Progenitor cell of endocrine pancreas (in vitro differentiated cells): Measurements from ENCODE around the gene CTNNA3. TPM values are rescaled to one million over a fixed set of nuclear protein-coding genes. Genes with fewer than 3 reads are reported as not detected.

ENCODE experiments used
- DNase-seq: peaks from one replicate; pipeline ENCODE4 v3.0.0; 2021; ENCODE audit warnings: low spot score; ENCODE audit not compliant: unreplicated experiment
- H3K27ac Mint-ChIP-seq: 2 replicates; pipeline ENCODE4 v1.8.0; 2021; ENCODE audit warnings: mild to moderate bottlenecking, moderate library complexity, mixed read lengths
- H3K27me3 Mint-ChIP-seq: 2 replicates; pipeline ENCODE4 v1.8.0; 2021; ENCODE audit warnings: mixed read lengths
- H3K36me3 Mint-ChIP-seq: 2 replicates; pipeline ENCODE4 v1.8.0; 2022; ENCODE audit warnings: mixed read lengths; ENCODE audit not compliant: insufficient read depth
- H3K4me1 Mint-ChIP-seq: 2 replicates; pipeline ENCODE4 v1.8.0; 2021; ENCODE audit warnings: low read depth, mixed read lengths
- H3K4me3 Mint-ChIP-seq: 2 replicates; pipeline ENCODE4 v1.8.0; 2021; ENCODE audit warnings: low read depth, mild to moderate bottlenecking, moderate library complexity, mixed read lengths
- H3K9me3 Mint-ChIP-seq: 2 replicates; pipeline ENCODE4 v1.8.0; 2021; ENCODE audit warnings: low read depth, mixed read lengths
- total RNA-seq: library from RNA; stranded (reverse); gene quantifications from 2 replicates; pipeline ENCODE4 v1.2.1, GENCODE V29; 2021
- TF ChIP-seq, protein P1 (sequence below): fragments of 200-600 bp; sonication (generic); IDR thresholded peaks from one replicate; pipeline ENCODE4 v1.5.0; 2021; ENCODE audit warnings: antibody characterized with exemption, mild to moderate bottlenecking; ENCODE audit not compliant: unreplicated experiment

The CTNNA3 gene
- total RNA-seq, 1 donor from 2014 or later: 1.7 TPM

DNA sequence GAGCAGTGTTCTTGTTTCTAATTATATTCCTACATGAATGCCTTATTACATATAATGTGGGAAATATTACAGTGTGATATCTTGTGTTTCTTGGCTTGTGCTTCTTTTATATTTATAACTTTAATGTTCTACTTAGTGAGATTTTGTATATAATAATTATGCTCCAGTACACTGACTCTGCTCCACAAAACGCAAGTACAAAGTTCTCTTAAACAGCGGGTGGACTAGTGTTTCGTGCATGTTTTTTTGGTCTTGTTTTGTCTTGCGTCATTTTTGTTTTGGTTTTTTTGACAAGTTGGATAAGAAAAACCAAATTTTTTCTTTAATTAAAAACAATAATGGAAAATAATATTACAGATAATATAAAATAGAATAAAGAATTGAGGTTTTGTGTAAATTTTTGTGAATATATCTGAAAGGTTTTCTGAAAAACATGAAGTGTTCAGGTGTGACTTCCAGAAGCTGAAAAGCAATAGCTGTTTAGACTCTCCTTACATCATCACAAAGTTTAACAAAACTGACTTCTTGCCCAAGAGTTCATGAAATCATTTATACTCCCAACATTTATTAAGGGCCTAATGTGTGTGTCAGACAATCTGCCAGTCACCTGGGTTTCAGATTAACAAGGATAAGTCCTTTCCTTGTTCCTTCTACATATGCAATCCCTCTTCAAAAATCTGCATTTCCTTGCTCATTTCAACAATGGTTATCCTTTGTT lies 438.4 kb downstream of the CTNNA3 start:
- Mint-ChIP-seq H3K9me3 (no peaks in the 10 kb centered on the region), H3K4me3 (no peak overlapping the region), H3K27ac (no peak overlapping the region), H3K36me3 (no peaks in the 10 kb centered on the region), H3K4me1 (peaks cover 17% of the 10 kb centered on the region), H3K27me3 (no peaks in the 10 kb centered on the region)
- TF ChIP-seq, protein P1, sequence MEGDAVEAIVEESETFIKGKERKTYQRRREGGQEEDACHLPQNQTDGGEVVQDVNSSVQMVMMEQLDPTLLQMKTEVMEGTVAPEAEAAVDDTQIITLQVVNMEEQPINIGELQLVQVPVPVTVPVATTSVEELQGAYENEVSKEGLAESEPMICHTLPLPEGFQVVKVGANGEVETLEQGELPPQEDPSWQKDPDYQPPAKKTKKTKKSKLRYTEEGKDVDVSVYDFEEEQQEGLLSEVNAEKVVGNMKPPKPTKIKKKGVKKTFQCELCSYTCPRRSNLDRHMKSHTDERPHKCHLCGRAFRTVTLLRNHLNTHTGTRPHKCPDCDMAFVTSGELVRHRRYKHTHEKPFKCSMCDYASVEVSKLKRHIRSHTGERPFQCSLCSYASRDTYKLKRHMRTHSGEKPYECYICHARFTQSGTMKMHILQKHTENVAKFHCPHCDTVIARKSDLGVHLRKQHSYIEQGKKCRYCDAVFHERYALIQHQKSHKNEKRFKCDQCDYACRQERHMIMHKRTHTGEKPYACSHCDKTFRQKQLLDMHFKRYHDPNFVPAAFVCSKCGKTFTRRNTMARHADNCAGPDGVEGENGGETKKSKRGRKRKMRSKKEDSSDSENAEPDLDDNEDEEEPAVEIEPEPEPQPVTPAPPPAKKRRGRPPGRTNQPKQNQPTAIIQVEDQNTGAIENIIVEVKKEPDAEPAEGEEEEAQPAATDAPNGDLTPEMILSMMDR: no peak
- no peak for DNase-seq

DNA sequence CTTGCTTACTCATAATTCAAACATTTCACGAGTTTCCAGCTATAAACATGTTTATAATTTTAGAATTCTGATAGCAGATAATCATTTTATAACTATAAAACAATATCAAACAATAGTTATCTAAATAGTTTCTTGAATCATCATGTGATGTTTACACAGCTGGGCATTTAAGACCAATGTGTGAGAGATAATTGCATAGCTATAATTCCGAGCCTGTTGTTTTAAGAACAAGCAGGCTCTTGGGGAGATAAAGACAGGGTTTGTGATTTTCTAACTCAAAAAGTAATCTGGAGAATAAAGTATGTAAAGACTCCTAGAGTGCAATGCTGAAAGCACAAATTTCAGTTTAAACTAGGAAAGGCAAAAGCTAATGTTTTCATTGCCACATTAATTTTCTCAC lies 439.0 kb downstream of the CTNNA3 start:
- Mint-ChIP-seq H3K9me3 (no peaks in the 10 kb centered on the region), H3K36me3 (no peaks in the 10 kb centered on the region), H3K27ac (no peak overlapping the region), H3K4me3 (no peak overlapping the region), H3K4me1 (peaks cover 17% of the 10 kb centered on the region), H3K27me3 (no peaks in the 10 kb centered on the region)
- TF ChIP-seq, protein P1: no peak
- DNase-seq: no peak

DNA sequence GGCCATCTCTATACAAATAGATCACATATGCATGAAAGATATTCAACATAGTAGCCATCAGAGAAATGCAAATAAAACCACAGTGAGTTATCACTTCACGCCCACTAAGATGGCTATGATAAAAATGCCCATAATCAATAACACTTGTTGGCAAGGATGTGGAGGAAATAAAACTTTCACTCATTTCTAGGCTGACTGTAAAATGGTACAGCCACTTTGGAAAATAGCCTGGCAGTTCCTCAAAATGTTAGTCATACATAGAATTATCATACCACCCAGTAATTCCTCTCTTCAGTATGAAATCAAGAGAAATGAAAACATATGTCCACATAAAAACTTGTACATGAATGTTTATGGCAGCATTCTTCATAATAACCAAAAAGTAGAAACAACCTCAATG lies 445.3 kb downstream of the CTNNA3 start:
- TF ChIP-seq, protein P1: no peak
- no peaks in the 10 kb centered on the region for H3K9me3 Mint-ChIP-seq
- H3K4me1 Mint-ChIP-seq: peaks cover 2% of the 10 kb centered on the region
- no peak overlapping the region for H3K4me3 Mint-ChIP-seq
- DNase-seq: no peak
- H3K27ac Mint-ChIP-seq: no peak overlapping the region
- no peaks in the 10 kb centered on the region for H3K36me3 Mint-ChIP-seq
- no peaks in the 10 kb centered on the region for H3K27me3 Mint-ChIP-seq

DNA sequence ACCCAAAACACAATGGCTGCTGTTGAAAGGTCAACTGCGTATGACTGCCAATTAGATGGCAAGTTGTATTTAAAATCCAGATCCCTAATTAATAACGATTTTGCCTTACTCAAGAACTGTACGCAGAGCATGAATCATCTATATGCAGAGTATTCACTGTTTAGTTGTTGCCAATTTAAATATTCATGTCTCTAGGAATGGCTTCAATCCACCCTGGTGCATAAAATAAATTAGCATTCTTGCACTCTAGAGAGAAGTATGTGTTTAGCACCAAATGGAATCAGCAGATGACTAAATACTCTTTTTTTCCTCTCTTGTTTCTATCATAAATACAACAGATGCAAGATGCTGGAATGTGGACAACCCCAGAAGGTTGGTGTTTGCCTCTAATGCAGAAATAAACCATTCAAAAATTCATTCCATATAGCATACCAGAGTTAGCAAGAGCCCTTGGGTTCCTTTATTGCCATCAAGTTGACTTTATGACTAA lies 449.9 kb downstream of the CTNNA3 start:
- Mint-ChIP-seq H3K4me3 (no peak overlapping the region), H3K4me1 (peaks cover 3% of the 10 kb centered on the region), H3K27ac (no peak overlapping the region), H3K9me3 (no peaks in the 10 kb centered on the region), H3K27me3 (no peaks in the 10 kb centered on the region), H3K36me3 (no peaks in the 10 kb centered on the region)
- no peak for DNase-seq
- TF ChIP-seq, protein P1: no peak

DNA sequence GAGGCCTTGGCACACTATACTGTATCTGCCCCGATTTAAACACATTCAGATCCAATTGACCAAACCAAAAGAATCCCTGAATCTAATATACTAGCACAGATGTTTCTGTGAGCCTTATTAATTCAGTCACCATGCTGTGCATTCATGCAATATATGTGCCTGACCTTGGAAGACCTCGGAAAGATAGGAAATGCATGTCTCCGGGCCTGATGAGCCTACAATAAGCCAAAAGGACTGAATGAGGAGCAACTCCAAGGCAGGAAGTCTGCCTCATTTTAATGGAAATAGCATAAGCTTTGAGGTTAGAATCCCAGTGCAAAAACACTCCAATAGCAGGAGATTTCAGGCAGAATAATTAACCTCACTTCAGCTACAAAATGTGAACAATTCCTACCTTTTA lies 453.5 kb downstream of the CTNNA3 start:
- Mint-ChIP-seq H3K4me1 (peaks cover 3% of the 10 kb centered on the region), H3K4me3 (no peak overlapping the region), H3K27me3 (no peaks in the 10 kb centered on the region), H3K36me3 (no peaks in the 10 kb centered on the region), H3K9me3 (no peaks in the 10 kb centered on the region), H3K27ac (no peak overlapping the region)
- TF ChIP-seq, protein P1: no peak
- DNase-seq: no peak
